GM19351 (cell line): ENCODE measurements around the gene IER3.

Source experiments
- ATAC-seq: cut with Tn5 transposase; IDR thresholded peaks from one replicate; pipeline ENCODE4 v1.9.1; 2021; ENCODE audit warnings: mild to moderate bottlenecking, moderate library complexity; ENCODE audit not compliant: unreplicated experiment

IER3 gene

DNA sequence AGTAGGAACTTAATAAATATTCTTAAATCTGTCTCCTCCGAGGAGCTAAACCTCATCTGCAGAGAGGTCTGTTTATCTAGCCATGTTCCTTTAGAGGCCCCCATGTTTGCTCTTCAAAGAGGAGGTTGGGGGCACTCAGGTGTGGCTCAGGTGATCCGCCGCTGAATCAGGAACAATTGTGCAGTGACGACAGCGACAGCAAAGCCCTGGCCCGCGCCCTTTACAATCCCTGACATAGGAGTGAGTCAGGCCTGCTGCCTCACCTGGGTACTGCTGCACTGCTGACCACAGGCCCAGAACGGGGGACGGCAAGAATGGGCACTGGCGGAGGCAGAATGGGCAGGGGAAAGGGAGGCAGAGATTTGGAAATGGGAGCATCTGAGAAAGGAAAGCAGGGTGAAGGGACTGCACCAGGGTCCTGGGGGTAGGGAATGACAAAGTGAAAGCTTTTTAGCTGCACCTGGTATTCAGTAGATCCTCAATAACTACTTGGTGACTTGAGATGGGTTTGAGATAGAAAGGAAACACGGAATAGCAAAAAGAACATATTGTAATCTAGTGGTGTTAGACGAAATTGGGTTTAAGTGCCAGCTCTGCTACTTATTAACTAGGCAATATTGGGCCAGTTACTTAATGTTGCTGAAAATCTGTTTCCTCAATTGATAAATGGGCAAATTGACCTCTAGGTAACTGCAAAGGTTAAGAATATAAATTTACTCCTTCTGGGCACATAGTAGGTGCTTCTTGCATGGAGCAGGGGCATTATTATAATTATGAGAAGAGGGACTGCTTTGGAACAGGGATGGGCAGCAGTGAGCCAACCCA is 5.4 kb upstream of the IER3 start:
- ATAC-seq: no peak

- no peak for ATAC-seq
Measured at GRCh38 chr6:30748851-30749540, 4.6 kb upstream of the IER3 start.

DNA sequence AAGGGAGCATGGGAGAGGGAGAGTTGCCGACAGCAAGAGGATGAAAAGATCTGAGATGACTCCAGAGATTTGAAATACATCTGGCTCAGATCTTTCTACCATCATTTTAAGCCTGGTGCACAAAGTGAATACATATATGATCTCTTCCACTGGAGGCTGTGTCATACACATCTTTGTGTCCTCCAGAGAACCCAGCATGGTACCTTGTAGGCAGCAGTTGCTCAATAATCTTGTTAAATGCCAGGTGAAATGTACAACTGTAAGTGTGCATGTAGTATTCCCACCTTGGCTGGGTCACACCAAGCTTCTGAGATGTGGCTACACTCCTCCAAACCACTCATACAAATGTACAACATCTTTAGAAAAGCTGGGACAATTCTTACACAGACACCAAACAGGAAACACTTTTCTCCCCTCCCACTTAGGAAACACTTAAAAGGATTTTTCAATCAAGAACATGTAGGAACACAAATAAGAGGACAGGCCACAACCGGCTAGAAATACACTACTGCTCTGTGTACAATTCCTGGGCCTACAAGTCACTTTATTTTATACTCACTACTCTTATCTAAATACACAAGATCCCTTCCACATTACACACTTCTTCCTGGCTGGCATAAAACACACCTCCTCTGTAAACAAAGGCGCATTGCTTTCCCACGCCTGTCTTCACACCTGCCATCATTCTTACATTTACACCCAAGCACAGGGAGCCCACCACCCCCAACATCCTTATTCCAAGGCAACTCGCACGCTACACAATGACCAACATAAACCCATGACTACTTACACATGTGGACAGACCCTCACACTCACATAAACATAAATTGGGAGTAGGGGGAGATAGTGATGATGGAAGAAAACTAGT is 3.8 kb upstream of the IER3 start:
- no peak for ATAC-seq

GRCh38 chr6:30747300-30747687 is 2.9 kb upstream of the IER3 start:
- ATAC-seq: no peak

- no peak for ATAC-seq
Measured at GRCh38 chr6:30743099-30744053, 971 bp downstream of the IER3 start.

GRCh38 chr6:30742316-30743098 is 1.8 kb downstream of the IER3 start, which contains the start of gene FLOT1:
Gene FLOT1, minus strand, starts transcription at chr6:30742687. Its CDS starts 498 bp downstream, at chr6:30742189.
- ATAC-seq: peak; percentile 77

DNA sequence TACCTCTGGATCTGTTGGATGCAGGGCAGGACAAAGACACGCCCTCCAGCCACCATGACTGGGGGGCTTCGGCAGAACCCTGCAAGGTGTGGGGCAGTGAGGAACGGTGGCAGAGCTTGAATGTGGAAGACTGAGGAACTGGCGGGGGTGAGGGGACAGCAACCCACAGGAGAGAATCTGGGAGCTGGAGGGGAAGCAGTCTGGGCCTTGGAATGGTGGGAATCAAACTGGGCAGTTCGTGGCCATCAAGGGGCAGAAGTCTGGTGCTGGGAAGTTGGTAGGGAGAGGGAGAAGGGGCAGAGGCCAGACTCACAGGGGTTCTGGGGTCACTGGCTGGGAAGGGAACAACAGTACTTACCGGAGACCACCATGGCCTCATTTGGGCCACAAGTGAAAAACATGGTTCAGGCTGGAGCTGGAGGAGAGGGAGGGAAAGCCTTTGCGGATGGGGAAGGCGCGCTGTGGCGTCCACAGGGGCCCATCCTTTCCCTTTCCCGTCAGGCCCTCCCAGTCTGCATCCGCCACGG is 2.5 kb downstream of the IER3 start:
- no peak for ATAC-seq

- no peak for ATAC-seq
Measured at GRCh38 chr6:30741063-30741779, 3.1 kb downstream of the IER3 start.

- ATAC-seq: no peak
Measured at GRCh38 chr6:30740540-30740870, 3.8 kb downstream of the IER3 start.

GRCh38 chr6:30738532-30738931 is 5.8 kb downstream of the IER3 start:
- ATAC-seq: no peak

DNA sequence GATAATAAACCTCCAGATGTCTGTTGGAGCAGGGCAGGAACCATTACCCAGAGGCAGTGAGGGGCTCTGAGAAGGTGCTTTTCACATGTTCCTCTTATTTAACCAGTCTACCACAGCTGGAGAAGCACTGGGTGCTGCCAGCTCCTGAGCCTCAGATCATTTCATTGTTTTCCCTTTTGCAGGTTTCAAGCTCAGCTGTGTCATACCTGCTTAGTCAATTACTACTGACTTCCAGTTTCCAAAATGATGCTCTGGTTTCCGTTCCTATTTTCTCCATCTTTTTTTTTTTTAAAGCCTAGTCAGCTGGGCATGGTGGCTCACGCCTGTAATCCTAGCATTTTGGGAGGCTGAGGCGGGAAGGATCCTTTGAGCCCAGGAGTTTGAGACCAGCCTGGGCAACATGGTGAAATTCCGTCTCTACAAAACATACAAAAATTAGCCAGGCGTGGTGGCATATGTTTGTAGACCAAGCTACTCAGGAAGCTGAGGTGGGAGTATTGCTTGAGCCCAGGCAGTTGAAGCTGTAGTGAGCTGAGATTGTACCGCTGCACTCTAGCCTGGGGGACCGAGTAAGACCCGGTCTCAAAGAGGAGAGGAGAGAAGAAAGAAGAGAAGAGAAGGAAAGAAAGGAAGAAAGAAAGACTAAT is 8.6 kb downstream of the IER3 start:
- ATAC-seq: no peak

DNA sequence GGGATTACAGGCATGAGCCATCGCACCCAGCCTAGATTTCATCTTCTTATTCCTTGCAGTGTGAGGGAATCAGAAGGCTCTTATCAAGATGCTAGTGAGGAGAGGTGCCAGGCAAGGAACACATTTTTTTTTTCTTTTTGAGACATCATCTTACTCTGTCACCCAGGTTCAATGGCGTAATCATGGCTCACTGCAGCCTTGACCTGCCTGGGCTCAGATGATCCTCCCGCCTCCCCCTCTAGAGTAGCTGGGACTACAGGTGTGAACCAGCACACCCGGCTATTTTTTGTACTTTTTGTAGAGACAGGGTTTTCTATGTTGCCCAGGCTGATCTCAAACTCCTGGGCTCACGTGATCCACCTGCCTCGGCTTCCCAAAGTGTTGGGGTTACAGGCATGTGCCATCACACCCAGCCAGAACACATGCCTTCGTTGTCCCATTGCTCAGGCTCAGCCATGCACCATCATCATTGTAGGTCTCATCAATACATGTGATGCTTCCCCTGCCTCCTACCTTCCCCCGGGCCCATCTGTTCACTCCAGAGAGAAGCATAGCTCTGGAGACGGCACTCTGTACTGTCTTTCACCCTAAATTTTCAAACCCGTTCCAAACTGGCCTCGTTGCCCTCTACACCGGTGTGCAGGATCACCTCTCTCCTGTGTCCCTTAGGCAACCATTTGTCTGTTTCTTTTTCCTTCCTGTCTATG is 12.0 kb downstream of the IER3 start:
- no peak for ATAC-seq

GRCh38 chr6:30730601-30731435 is 13.5 kb downstream of the IER3 start:
- peak; percentile 58 for ATAC-seq

GRCh38 chr6:30727920-30728553 is 16.3 kb downstream of the IER3 start:
- no peak for ATAC-seq

DNA sequence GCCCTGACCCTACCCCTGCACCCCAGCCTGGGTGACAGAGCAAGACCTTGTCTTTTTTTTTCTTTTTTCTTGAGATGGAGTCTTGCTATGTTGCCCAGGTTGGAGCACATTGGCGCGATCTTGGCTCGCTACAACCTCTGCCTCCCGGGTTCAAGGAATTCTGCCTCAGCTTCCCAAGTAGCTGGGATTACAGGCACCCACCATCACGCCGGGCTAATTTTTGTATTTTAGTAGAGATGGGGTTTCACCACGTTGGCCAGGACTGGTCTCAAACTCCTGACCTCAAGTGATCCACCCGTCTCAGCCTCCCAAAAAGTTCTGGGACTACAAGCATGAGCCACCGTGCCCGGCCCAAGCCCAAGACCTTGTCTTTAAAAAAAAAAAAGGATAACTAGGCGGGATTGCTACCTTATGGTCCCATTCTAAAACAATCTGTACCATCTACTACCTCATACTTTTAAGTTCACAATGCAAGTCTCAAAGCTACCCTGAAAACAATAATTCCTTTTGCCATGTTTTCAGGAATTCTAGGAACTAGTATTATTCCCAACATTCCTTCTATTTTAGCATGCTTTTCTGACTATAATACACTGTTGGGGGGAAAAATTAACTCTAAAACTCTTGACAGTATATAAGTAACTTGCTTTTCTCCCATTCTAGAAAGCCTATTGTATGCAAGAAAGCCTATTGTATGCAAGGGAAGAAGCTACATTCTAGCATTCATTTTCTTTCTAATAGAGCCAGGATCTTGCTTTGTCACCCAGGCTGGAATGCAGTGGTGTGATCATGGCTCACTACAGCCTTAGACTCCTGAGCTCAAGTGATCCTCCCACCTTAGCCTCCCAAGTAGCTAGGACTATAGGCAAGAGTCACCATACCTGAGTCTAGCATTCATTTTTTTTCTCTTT is 17.6 kb downstream of the IER3 start:
- ATAC-seq: no peak
